NT2/D1 (cell line): ENCODE results near the gene PIP5KL1.
A peak's percentile ranks its signal among the peaks of the same experiment; 100 is the strongest.

ENCODE experiments used
- DNase-seq: peaks from one replicate; pipeline ENCODE4 v3.0.0-alpha.2; 2011; ENCODE audit warnings: low read depth, low spot score
- H3K27me3 ChIP-seq: 2 replicates; pipeline ENCODE4 v1.6.0; 2011; ENCODE audit warnings: mild to moderate bottlenecking; ENCODE audit not compliant: insufficient read length, insufficient read depth
- H3K36me3 ChIP-seq: 2 replicates; pipeline ENCODE4 v1.6.1; 2011; ENCODE audit warnings: mild to moderate bottlenecking, low read length, mixed read lengths; ENCODE audit not compliant: insufficient read depth, insufficient read length
- H3K4me1 ChIP-seq: 2 replicates; pipeline ENCODE4 v1.5.1; 2011; ENCODE audit not compliant: insufficient read depth, insufficient read length
- H3K4me3 ChIP-seq: 2 replicates; pipeline ENCODE4 v1.5.1; 2011; ENCODE audit warnings: low read depth; ENCODE audit not compliant: insufficient read length
- H3K9ac ChIP-seq: 2 replicates; pipeline ENCODE4 v1.6.0; 2011; ENCODE audit warnings: low read depth; ENCODE audit not compliant: insufficient read length
- H3K9me3 ChIP-seq: 2 replicates; pipeline ENCODE4 v1.5.1; 2011; ENCODE audit warnings: mild to moderate bottlenecking, low read length; ENCODE audit not compliant: insufficient read depth
- SUZ12 ChIP-seq: IDR thresholded peaks from 2 replicates; pipeline ENCODE4 v1.6.1; 2011; ENCODE audit not compliant: insufficient read length, insufficient read depth; ENCODE audit errors: extremely low read depth
- YY1 ChIP-seq: IDR thresholded peaks from 2 replicates; pipeline ENCODE4 v1.6.1; 2011; ENCODE audit not compliant: insufficient read length, insufficient read depth
- ZNF274 ChIP-seq: IDR thresholded peaks from 2 replicates; pipeline ENCODE4 v1.6.1; 2011; ENCODE audit warnings: mild to moderate bottlenecking, low read depth, low read length

PIP5KL1 gene

DNA sequence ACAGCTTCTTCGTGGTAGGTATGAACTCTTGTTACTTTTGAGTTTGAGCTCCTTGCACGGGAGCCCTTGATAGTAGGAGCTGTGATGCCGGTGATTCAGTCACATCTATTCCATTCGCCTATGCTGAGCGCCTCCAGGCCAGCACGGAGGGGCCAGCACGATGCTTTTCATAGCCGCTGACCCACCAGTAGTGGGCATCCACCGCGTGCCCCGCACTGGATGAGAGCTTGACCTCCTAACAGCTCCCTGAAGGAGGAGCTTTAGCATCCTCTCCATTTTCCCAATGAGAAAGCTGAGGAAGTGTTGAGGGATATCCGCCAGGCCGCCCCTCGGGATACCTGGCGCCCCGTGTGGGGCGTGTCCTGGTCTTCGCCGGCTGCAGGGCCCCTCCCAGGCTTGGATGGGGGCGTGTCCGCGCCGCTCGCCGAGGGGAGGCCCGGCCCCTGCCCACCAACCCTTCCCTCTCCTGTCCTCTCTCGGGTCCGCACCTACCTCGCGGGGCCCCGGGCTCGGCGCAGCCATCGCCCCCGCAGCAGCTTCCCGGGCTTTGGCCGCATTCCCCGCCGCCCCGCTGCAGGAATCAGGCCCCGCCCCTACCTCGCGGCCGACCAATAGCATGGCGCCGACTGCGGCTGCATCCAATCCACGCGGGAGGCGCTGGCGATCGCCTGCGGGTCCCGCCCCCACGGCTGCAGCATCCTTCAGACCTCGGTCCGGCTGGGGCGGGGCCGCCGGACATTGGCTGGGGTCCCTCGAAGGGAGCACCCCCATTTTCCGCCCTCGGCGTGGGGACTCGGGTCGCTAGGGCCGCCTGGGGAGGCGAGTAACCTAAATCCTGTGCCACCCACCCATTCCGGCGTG is at the start of gene PIP5KL1:
PIP5KL1 (minus strand) TSS at position 547 of the 861 bp plus-strand sequence; CDS start at position 522, 25 bp downstream.
- peak; percentile 74 for DNase-seq
- H3K4me3 ChIP-seq: peak within 1 kb of the TSS; percentile 27
- peak within 1 kb of the TSS; percentile 62 for H3K9ac ChIP-seq
- H3K36me3 ChIP-seq: peaks cover 13% of the 10 kb centered on the region
- no peak for TF ChIP-seq SUZ12
- TF ChIP-seq ZNF274: no peak
- no peak for TF ChIP-seq YY1
- H3K9me3 ChIP-seq: no peaks in the 10 kb centered on the region
- peaks cover 42% of the 10 kb centered on the region for H3K27me3 ChIP-seq
- H3K4me1 ChIP-seq: peaks cover 38% of the 10 kb centered on the region

GRCh38 chr9:127980060-127980705 is 49.6 kb upstream of the PIP5KL1 start:
- Histone ChIP-seq H3K9ac (peak overlapping the region; percentile 93), H3K9me3 (no peaks in the 10 kb centered on the region), H3K4me1 (peaks cover 29% of the 10 kb centered on the region), H3K36me3 (peaks cover 17% of the 10 kb centered on the region), H3K4me3 (peak overlapping the region; percentile 75), H3K27me3 (no peaks in the 10 kb centered on the region)
- no peak for DNase-seq
- no peak for TF ChIP-seq ZNF274
- TF ChIP-seq YY1: no peak
- TF ChIP-seq SUZ12: no peak

- Histone ChIP-seq H3K27me3 (no peaks in the 10 kb centered on the region), H3K9ac (peak overlapping the region; percentile 93), H3K4me3 (peak overlapping the region; percentile 75), H3K9me3 (no peaks in the 10 kb centered on the region), H3K36me3 (peaks cover 18% of the 10 kb centered on the region), H3K4me1 (peaks cover 33% of the 10 kb centered on the region)
- TF ChIP-seq SUZ12: no peak
- TF ChIP-seq YY1: peak; percentile 7
- TF ChIP-seq ZNF274: no peak
- DNase-seq: no peak
Measured at GRCh38 chr9:127979333-127980059, 48.9 kb upstream of the PIP5KL1 start.

GRCh38 chr9:127979015-127979332 is 48.4 kb upstream of the PIP5KL1 start:
- no peak for DNase-seq
- H3K9me3 ChIP-seq: no peaks in the 10 kb centered on the region
- H3K4me1 ChIP-seq: peaks cover 38% of the 10 kb centered on the region
- H3K9ac ChIP-seq: peak overlapping the region; percentile 93
- H3K4me3 ChIP-seq: peak overlapping the region; percentile 75
- no peaks in the 10 kb centered on the region for H3K27me3 ChIP-seq
- H3K36me3 ChIP-seq: peaks cover 23% of the 10 kb centered on the region
- no peak for TF ChIP-seq ZNF274
- no peak for TF ChIP-seq YY1

DNA sequence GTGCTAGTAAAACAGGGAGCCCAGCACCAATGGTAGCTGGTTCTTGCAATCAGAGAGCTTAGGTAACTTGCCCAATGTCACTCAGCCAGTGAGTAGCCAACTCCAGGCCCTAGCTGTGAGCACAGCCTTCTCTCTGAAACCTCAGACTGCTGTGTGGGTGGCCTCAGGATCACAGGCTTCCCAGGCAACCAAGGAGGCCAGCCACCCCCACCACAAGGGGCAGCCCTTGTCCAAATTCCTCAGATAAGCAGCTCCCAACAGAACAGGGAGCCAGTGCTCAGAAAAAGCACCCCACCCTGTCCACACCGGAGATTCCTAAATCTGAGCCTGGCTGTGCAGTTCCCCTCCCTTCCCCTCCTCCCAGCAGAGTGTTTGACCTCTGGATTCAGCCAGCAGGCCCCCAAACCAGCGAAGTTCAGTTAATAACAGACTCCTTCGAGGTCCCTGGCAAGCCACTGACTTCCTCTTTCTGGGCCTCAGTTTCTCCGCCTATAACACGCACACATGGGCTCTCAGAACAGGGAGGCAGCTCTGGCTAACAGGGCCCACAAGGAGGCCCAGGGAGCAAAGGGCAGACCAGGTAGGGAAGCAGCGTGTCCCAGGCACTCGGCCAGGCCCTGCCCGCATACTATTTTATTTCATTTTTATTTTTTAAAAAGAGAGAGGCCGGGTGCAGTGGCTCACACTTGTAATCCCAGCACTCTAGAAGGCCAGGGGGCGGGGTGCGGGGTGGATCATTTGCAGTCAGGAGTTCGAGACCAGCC is 47.5 kb upstream of the PIP5KL1 start:
- Histone ChIP-seq H3K4me3 (peak overlapping the region; percentile 27), H3K9ac (peak overlapping the region; percentile 80), H3K4me1 (peaks cover 40% of the 10 kb centered on the region), H3K27me3 (no peaks in the 10 kb centered on the region), H3K36me3 (peaks cover 27% of the 10 kb centered on the region), H3K9me3 (no peaks in the 10 kb centered on the region)
- DNase-seq: no peak
- TF ChIP-seq YY1 (no peak), ZNF274 (no peak), SUZ12 (no peak)

DNA sequence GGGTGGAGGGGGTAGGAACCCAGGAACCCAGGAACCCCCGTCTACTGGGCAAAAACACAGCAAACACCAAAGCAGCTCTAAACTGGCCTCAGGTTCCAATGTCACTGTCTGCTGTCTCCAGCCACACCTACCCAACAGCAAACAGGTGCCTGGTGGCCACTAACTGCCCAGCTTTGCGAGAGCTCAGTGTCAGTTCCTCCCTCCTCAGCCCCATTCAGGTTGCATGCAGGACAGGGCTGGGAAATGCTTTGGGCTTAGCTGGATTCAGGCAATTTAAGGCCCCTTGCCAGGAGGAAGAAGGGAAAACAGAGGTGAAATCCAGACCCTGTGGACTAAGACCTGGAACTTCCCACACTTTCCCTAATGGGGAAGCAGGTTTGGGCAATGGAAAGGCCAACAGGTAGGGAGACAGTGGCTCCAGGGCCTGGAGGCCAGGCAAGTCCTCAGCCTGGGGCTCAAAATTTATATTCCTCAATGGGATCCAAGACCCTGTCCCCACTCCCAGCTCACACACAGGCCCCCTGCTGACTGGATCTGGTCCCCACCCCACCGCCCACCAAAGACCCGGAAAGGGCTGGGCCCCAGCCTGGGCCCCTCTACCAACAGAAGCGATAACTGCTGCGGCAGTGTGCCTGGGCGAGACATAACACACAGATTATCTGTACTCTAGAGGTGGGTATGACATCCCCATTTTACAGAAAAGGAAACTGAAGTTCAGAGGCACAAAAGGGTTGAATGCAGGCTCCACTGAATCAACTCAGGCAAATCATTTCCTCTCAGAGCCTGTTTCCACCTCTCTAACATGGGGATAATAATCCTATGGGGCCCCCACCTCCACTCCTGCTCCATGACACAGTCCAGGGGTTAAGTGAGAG is 46.7 kb upstream of the PIP5KL1 start:
- DNase-seq: no peak
- H3K4me3 ChIP-seq: peak overlapping the region; percentile 27
- peaks cover 27% of the 10 kb centered on the region for H3K36me3 ChIP-seq
- peaks cover 43% of the 10 kb centered on the region for H3K4me1 ChIP-seq
- TF ChIP-seq SUZ12 (no peak), YY1 (no peak), ZNF274 (no peak)
- peak overlapping the region; percentile 80 for H3K9ac ChIP-seq
- H3K9me3 ChIP-seq: no peaks in the 10 kb centered on the region
- H3K27me3 ChIP-seq: no peaks in the 10 kb centered on the region
